HepG2 (cell line): Measurements from ENCODE around the gene CCDC97. TPM values are rescaled to one million over a fixed set of nuclear protein-coding genes. Genes with fewer than 3 reads are reported as not detected.

Experiments used
- ERF ChIP-seq: IDR thresholded peaks from 2 replicates; pipeline ENCODE4 v1.6.1; 2018; ENCODE audit warnings: missing biosample characterization, missing genetic modification reagents
- GFI1 ChIP-seq: sonication (generic); formaldehyde crosslinking; IDR thresholded peaks from 2 replicates; pipeline ENCODE4 v1.5.0; 2020; ENCODE audit warnings: missing genetic modification reagents, mild to moderate bottlenecking, borderline replicate concordance
- HDAC1 ChIP-seq: sonication (generic); formaldehyde crosslinking; IDR thresholded peaks from 2 replicates; pipeline ENCODE4 v1.5.1; 2020; ENCODE audit warnings: mild to moderate bottlenecking, missing genetic modification reagents
- IRX3 ChIP-seq: sonication (generic); formaldehyde crosslinking; IDR thresholded peaks from 2 replicates; pipeline ENCODE4 v1.8.1; 2023; ENCODE audit warnings: mild to moderate bottlenecking, low read depth, missing genetic modification reagents, borderline replicate concordance
- KDM5B ChIP-seq: sonication (generic); formaldehyde crosslinking; IDR thresholded peaks from 2 replicates; pipeline ENCODE4 v1.4.0; 2020; ENCODE audit warnings: missing genetic modification reagents, mild to moderate bottlenecking, borderline replicate concordance
- KLF11 ChIP-seq: IDR thresholded peaks from 2 replicates; pipeline ENCODE4 v1.6.1; 2016; ENCODE audit warnings: missing compliant biosample characterization
- MAF1 ChIP-seq: sonication (generic); formaldehyde crosslinking; IDR thresholded peaks from 2 replicates; pipeline ENCODE4 v1.5.0; 2020; ENCODE audit warnings: missing genetic modification reagents, borderline replicate concordance
- NCOR1 ChIP-seq: fragments of 200-600 bp; sonication (generic); IDR thresholded peaks from 2 replicates; pipeline ENCODE4 v1.7.0; 2017; ENCODE audit warnings: antibody characterized with exemption, low read length, borderline replicate concordance
- STAT5B ChIP-seq: sonication (generic); formaldehyde crosslinking; IDR thresholded peaks from 2 replicates; pipeline ENCODE4 v1.4.0; 2020; ENCODE audit warnings: missing genetic modification reagents
- YEATS2 ChIP-seq: sonication (generic); formaldehyde crosslinking; IDR thresholded peaks from 2 replicates; pipeline ENCODE4 v1.4.0; 2020; ENCODE audit warnings: missing genetic modification reagents, borderline replicate concordance
- ZFP37 ChIP-seq: sonication (generic); formaldehyde crosslinking; IDR thresholded peaks from 2 replicates; pipeline ENCODE4 v1.4.0; 2020; ENCODE audit warnings: missing genetic modification reagents, borderline replicate concordance
- ZNF136 ChIP-seq: sonication (generic); formaldehyde crosslinking; IDR thresholded peaks from 2 replicates; pipeline ENCODE4 v1.8.1; 2022; ENCODE audit warnings: low read depth, mild to moderate bottlenecking, moderate library complexity, missing genetic modification reagents
- ZNF350 ChIP-seq: sonication (generic); formaldehyde crosslinking; IDR thresholded peaks from 2 replicates; pipeline ENCODE4 v1.4.0; 2020; ENCODE audit warnings: mild to moderate bottlenecking, low read depth, missing genetic modification reagents, borderline replicate concordance
- ZNF383 ChIP-seq: sonication (generic); formaldehyde crosslinking; IDR thresholded peaks from 2 replicates; pipeline ENCODE4 v1.4.0; 2020; ENCODE audit warnings: missing genetic modification reagents, mild to moderate bottlenecking, borderline replicate concordance
- ZNF607 ChIP-seq: sonication (generic); formaldehyde crosslinking; IDR thresholded peaks from 2 replicates; pipeline ENCODE4 v1.5.1; 2020; ENCODE audit warnings: missing genetic modification reagents, mild to moderate bottlenecking, borderline replicate concordance
- ZNF781 ChIP-seq: sonication (generic); formaldehyde crosslinking; IDR thresholded peaks from 2 replicates; pipeline ENCODE4 v1.5.1; 2020; ENCODE audit warnings: borderline replicate concordance, mild to moderate bottlenecking, missing genetic modification reagents; ENCODE audit errors: not compliant biosample characterization
- ZNF790 ChIP-seq: sonication (generic); formaldehyde crosslinking; IDR thresholded peaks from 2 replicates; pipeline ENCODE4 v1.8.0; 2022; ENCODE audit warnings: missing genetic modification reagents, mild to moderate bottlenecking, borderline replicate concordance
- ZNF816 ChIP-seq: sonication (generic); formaldehyde crosslinking; IDR thresholded peaks from 2 replicates; pipeline ENCODE4 v1.8.0; 2022; ENCODE audit warnings: missing genetic modification reagents, mild to moderate bottlenecking, borderline replicate concordance
- ZNF883 ChIP-seq: sonication (generic); formaldehyde crosslinking; IDR thresholded peaks from 2 replicates; pipeline ENCODE4 v1.5.1; 2020; ENCODE audit warnings: mild to moderate bottlenecking, missing genetic modification reagents; ENCODE audit errors: not compliant biosample characterization
- ZSCAN31 ChIP-seq: sonication (generic); formaldehyde crosslinking; IDR thresholded peaks from 2 replicates; pipeline ENCODE4 v1.5.0; 2020; ENCODE audit warnings: low read depth, mild to moderate bottlenecking, missing genetic modification reagents
- polyA plus RNA-seq, 8 experiments: library from polyadenylated mRNA; depleted of rRNA in 3 of 8; stranded (reverse) in 7 of 8; unstranded in 1 of 8; fragments of >200 nt; fragmentation: Illumina TruSeq in 4 of 8; extraction: Trizol in 4 of 8; gene quantifications; 2 replicates each; pipeline versions ENCODE4 v1.2.1 to v1.2.3, GENCODE V29; 2011 to 2016; ENCODE audit warnings: low read depth in 4 of 8, missing spikeins in 1 of 8, mixed read lengths in 1 of 8; ENCODE audit not compliant: insufficient read depth in 1 of 8
- total RNA-seq, 5 experiments: library from RNA; depleted of rRNA; stranded (reverse); fragments of >200 nt; fragmentation: Illumina TruSeq; extraction: Trizol; gene quantifications; 2 replicates each; pipeline ENCODE4 v1.2.3, GENCODE V29; 2016; ENCODE audit warnings: low read depth in 1 of 5
- TF ChIP-seq, protein P1 (sequence below): sonication (generic); formaldehyde crosslinking; IDR thresholded peaks from 2 replicates; pipeline ENCODE4 v1.5.0; 2020; ENCODE audit warnings: missing genetic modification reagents
- TF ChIP-seq, protein P2 (sequence below), 2 experiments: fragments of 450-650 bp in 1 of 2; sonication (generic) in 1 of 2; formaldehyde crosslinking; IDR thresholded peaks; 2 replicates each; pipeline versions ENCODE4 v1.5.0 to v1.8.0; 2020 to 2022; ENCODE audit warnings: mild to moderate bottlenecking in 1 of 2, missing genetic modification reagents in 1 of 2
- TF ChIP-seq, protein P3 (sequence below): sonication (generic); formaldehyde crosslinking; IDR thresholded peaks from 2 replicates; pipeline ENCODE4 v1.4.0; 2020; ENCODE audit warnings: missing genetic modification reagents, borderline replicate concordance
- TF ChIP-seq, protein P4 (sequence below): IDR thresholded peaks from 2 replicates; pipeline ENCODE4 v1.6.1; 2016; ENCODE audit warnings: mild to moderate bottlenecking

CCDC97 gene
- total and polyA plus RNA-seq, 2 of the 13 experiments (the other 11 are each of a cell fraction or from before 2014, with no cell fraction given) = 6.2 to 7.3 TPM

DNA sequence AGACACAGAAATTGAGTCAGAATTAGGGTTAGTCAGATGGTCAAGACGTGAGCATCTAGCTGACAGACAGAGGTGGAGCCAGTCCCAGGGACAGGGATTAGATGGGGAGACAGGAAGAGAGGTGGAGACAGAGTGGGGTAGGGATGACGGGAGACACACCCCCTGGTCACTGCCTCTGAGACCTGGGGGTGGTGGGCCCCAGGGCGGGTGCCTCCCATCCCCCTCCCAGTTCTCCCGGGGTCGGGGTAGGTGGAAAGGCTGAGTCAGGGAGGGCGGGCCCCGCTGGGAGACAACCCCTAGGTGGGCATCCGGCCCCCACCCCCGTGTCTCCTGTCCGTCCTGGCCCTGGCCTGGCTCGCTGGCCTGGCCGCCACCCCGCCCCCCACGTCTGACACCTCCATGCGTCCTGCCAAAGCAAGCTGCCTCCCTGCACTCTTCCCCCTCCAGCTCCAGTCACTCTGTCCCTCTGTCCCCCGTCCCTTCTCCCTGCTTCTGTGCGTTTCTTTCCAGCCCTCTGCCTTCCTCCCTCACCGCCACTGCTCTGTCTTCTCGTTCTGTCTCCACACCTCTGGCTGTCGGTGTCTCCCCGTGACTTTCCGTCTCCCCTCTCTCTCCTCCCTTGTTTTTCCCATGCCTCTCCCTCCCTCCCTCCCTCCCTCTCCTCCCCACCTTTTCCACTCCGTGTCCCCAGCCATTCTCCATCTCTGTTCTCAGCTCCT is 15.1 kb downstream of the CCDC97 start (continued):
- TF ChIP-seq, protein P1, sequence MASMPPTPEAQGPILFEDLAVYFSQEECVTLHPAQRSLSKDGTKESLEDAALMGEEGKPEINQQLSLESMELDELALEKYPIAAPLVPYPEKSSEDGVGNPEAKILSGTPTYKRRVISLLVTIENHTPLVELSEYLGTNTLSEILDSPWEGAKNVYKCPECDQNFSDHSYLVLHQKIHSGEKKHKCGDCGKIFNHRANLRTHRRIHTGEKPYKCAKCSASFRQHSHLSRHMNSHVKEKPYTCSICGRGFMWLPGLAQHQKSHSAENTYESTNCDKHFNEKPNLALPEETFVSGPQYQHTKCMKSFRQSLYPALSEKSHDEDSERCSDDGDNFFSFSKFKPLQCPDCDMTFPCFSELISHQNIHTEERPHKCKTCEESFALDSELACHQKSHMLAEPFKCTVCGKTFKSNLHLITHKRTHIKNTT (CRISPR knock-in tag) = no peak
- TF ChIP-seq ZNF816 (CRISPR knock-in tag) = no peak
- TF ChIP-seq ZFP37 (CRISPR knock-in tag) = no peak
- no peak for TF ChIP-seq ZNF136 (CRISPR knock-in tag)
- TF ChIP-seq ZNF883 = no peak
- no peak for TF ChIP-seq ZNF781 (CRISPR knock-in tag)
- TF ChIP-seq, protein P2, sequence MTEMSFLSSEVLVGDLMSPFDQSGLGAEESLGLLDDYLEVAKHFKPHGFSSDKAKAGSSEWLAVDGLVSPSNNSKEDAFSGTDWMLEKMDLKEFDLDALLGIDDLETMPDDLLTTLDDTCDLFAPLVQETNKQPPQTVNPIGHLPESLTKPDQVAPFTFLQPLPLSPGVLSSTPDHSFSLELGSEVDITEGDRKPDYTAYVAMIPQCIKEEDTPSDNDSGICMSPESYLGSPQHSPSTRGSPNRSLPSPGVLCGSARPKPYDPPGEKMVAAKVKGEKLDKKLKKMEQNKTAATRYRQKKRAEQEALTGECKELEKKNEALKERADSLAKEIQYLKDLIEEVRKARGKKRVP (CRISPR knock-in tag; IDR thresholded peaks at IDR 0.05) = 0 out of 4 replicates have a peak, but pooled peaks of 1 of the 2 experiments have one; percentile 27
- TF ChIP-seq STAT5B = no peak
- TF ChIP-seq, protein P3, sequence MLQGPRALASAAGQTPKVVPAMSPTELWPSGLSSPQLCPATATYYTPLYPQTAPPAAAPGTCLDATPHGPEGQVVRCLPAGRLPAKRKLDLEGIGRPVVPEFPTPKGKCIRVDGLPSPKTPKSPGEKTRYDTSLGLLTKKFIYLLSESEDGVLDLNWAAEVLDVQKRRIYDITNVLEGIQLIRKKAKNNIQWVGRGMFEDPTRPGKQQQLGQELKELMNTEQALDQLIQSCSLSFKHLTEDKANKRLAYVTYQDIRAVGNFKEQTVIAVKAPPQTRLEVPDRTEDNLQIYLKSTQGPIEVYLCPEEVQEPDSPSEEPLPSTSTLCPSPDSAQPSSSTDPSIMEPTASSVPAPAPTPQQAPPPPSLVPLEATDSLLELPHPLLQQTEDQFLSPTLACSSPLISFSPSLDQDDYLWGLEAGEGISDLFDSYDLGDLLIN (CRISPR knock-in tag) = no peak
- TF ChIP-seq, protein P4, sequence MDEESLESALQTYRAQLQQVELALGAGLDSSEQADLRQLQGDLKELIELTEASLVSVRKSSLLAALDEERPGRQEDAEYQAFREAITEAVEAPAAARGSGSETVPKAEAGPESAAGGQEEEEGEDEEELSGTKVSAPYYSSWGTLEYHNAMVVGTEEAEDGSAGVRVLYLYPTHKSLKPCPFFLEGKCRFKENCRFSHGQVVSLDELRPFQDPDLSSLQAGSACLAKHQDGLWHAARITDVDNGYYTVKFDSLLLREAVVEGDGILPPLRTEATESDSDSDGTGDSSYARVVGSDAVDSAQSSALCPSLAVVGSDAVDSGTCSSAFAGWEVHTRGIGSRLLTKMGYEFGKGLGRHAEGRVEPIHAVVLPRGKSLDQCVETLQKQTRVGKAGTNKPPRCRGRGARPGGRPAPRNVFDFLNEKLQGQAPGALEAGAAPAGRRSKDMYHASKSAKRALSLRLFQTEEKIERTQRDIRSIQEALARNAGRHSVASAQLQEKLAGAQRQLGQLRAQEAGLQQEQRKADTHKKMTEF (CRISPR knock-in tag) = peak; percentile 51
- no peak for TF ChIP-seq ZSCAN31 (CRISPR knock-in tag)
- no peak; the same call in 1 of the 2 replicates for TF ChIP-seq YEATS2
- TF ChIP-seq KDM5B (CRISPR knock-in tag) = no peak
- TF ChIP-seq ZNF607 = no peak
- no peak for TF ChIP-seq ZNF383 (CRISPR knock-in tag)
- TF ChIP-seq ZNF350 (CRISPR knock-in tag) = peak; percentile 53; the same call in 1 of the 2 replicates
- no peak for TF ChIP-seq MAF1 (CRISPR knock-in tag)
- TF ChIP-seq KLF11 (CRISPR knock-in tag) = no peak
- TF ChIP-seq IRX3 (CRISPR knock-in tag) = no peak
- no peak for TF ChIP-seq GFI1 (CRISPR knock-in tag)
- TF ChIP-seq HDAC1 (CRISPR knock-in tag) = 0 out of 2 replicates have a peak, but pooled peaks have one; percentile 25
- TF ChIP-seq ZNF790 (CRISPR knock-in tag) = no peak
- TF ChIP-seq ERF (CRISPR knock-in tag) = peak; percentile 79
- no peak for TF ChIP-seq NCOR1
